CD4-positive, alpha-beta T cell treated with Interleukin-10 for 1 hour (primary cell): Measurements from ENCODE around the gene MAPK9.
"Not testable (repeated sequence)": the region's sequence is repeated elsewhere in the genome, so short reads cannot be mapped to it uniquely, and the experiment has no call there.

Source experiments
- DNase-seq: peaks from one replicate; pipeline ENCODE4 v3.0.0-alpha.2; 2020

Gene MAPK9

DNA sequence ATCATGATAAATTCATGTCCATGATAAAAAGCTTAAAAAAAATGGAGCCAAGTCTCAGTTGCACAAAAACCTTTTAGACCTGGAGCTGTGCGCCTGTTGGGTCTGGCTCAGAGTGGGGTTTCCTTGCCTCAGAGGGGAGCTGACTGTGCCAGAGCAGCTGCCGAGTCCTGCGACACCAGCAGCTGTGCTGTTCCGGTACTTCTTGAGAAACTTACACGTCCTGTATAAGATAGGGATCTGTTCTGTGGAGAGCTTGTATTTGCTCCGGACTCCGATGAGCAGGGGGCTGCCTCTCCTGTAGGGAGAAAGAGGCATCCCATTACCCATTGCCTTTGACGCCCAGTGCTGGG is 32.7 kb upstream of the MAPK9 start:
- no peak for DNase-seq

DNA sequence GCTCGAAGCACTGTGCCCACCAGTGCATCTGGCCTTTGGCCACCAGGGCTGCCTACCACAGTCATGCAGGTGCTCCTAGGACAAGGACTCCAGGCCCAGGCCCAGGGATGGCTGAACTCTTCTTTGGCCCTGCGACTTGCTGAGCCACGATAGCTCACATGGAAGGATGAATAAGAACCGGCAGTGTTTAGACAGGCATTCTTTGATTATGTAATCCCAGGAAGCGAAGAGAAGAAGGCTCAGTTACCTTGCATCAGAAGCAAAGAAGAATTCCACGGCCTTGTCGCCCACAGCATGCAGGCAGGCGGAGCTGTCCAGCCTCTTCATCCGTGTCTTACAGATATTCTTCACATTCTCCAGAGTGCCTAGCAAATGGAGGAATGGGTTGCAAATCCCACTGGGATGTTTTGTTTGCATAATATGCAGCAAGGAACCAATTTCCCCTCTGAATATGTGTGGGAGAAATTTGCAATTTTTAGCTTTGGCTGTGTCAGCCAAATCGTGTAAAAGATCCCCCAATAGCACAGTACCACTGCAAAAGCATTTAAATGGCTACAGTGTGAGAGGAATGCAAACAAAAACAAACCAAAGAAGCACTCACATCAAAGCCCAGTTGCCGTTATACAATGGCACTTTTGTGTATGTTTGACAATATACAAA is 32.2 kb upstream of the MAPK9 start:
- no peak for DNase-seq

- DNase-seq: no peak
These were observed 31.3 kb upstream of the MAPK9 start for GRCh38 chr5:180323160-180323559.

DNA sequence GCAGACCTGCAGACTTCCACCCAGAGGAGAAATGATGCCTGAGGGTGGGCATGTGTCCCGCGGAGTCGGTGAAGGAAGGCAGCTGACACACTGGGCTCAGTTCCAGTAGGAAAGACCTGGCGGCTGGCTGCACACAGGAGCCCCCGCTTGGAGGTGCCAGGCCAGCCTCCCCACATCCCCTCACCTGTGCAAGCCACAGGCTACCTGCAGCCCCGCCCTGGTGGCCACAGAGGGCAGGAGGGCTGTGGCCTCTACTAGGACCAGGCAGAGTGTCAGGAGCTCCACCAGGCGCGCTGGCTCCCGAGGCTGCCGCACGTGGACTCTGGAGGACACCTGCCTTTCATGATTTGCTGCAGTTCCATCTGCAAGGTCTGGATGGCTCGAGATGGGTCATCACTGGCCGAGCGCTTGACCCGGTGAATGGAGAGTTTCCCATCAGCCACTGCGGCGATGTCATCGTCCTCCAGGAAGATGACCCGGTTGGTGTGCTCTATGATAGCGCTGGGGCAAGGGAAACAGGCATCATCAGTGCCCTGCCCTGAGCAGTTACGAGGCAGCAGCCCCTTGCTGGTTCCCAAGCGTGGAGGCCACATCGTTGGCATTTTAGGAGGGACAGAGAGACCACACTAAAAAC is 26.7 kb upstream of the MAPK9 start:
- DNase-seq: no peak

- DNase-seq: no peak
These were observed 24.7 kb upstream of the MAPK9 start for GRCh38 chr5:180316586-180316985.

GRCh38 chr5:180315762-180316212 is 23.9 kb upstream of the MAPK9 start:
- peak; percentile 76 for DNase-seq

DNA sequence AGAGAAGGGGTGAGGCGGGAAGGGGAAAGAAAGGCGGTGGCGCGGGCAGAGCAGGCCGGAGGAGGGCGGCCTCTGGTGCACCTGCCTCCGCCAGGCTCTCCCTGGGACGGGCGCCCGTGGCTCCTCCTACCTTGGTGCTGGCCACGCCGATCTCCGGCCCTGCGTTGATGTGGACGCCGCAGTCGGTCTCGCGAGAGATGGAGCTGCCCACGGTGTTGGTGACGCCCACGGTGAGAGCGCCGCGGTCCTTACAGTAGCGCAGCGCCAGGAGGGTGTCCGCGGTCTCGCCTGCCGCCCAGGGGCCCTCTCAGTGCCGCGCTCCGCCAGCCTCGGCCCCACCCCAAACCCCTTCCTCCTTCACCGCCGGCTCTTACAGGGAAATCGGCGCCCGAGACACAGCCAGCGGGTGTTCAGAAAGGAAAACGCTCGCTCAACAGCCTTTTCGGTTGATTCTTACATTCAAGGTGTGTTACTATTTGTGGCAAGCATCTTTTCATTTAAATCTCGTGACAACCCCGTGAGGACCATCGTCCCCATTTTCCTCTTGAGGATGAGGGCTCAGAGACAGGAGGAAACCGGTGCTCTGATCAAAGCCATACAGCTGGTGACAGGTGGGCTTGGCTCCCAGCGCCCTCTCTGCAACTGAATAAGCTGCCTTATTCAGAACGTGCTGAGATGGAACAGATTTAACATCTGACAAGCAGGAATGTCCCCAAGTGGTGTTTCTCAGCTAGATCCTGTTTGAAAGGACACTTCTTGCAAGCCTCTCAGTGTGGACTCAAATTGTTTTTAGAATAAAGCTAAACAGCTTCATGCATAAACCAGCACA is 22.0 kb upstream of the MAPK9 start:
- peak; percentile 48 for DNase-seq

GRCh38 chr5:180311216-180311615 is 19.3 kb upstream of the MAPK9 start:
- no peak for DNase-seq

GRCh38 chr5:180306796-180307195 is 14.9 kb upstream of the MAPK9 start:
- DNase-seq: no peak

DNA sequence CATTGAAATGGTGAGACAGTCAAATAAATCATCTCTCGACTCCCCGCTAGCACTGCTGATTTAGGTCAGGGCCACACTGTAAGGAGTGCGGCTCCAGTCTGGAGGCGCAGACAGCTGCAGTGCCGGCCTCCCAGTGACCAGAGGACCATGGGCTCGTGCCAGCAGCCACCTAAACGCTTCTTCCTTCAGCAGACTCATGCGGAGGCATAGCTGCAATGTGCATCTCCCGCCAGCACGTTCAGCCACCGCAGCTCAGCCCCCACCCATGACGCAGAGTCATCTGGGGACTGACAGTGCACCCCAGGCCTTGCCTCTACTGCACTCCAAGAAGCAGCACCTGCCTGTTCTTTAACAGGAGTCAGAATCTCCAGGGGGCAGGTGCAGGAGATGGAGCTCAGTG is 13.6 kb upstream of the MAPK9 start:
- DNase-seq: no peak

- no peak for DNase-seq
These were observed 12.8 kb upstream of the MAPK9 start for GRCh38 chr5:180304431-180305375.

DNA sequence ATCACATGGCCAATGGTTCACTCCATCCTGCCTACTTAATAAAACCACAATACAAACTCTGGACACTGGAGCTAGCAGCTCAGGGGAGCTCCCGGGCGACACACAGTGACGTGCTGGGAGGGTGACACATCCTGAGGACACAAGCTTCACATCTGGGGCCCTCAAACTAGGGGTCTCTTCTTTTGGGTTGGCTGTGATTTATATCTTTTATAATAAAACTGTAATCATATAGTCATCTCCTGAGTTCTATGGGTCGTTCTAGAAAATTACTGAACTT is 12.1 kb upstream of the MAPK9 start:
- DNase-seq: no peak

DNA sequence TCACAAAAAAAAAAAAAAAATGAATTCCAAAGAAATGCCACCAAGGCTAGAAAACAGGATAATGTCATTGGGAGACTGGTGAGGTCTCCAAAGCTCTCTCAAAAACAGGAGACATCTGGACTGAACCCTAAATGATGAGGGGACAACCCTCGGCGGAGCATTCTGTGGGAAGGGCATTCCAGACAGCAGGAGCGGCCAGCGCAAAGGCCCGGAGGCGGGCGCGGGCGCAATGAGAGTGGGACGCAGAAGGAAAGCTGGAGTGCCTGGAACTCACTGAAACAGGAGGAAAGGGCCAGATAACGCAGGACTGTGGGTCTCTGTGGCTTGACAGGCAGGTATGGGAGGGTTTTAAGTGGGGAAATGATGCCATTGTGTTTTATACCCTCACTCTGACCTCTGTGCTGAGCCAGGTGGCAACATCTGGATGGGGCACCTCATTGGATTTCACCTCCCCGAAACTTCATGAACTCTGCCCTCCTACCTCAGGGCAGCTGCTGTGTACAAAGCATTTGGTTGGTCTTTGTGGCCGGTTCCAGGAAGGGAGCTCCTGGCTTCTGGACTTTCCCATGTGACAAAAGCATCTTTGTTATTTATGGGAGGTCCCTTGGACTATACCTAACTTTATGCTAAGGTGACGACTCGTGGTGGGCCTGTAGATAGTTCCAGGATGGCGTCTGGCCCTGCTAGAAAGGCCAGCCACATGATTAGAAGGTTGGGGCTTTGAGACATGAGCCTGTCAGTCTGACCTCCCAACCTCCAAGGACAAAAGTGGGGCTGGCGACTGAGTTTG is 11.5 kb upstream of the MAPK9 start:
- no peak for DNase-seq

GRCh38 chr5:180302256-180302655 is 10.4 kb upstream of the MAPK9 start:
- no peak for DNase-seq

GRCh38 chr5:180301253-180301652 is 9.4 kb upstream of the MAPK9 start:
- no peak for DNase-seq

DNA sequence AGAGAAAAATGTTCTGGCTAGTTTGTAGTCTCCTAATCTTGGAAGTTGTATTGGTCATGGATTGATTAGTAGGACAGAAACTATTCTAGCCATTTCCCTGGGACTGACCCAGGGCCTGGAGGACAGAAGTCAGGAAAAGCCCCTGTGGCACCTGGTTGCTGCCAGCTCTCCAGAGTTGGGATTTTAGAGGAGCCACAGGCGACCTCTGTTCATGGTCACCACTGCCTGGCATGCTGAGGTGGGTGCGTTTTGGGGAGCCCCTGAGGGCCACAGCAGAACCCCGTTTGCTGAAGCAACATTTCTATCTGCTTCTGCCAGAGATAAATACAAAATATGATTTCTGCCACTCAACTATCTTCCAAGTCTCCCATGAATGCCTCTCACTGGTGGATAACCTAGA is 7.6 kb upstream of the MAPK9 start:
- DNase-seq: no peak

- DNase-seq: not testable (repeated sequence)
These were observed 7.1 kb upstream of the MAPK9 start for GRCh38 chr5:180299014-180299413.

GRCh38 chr5:180297587-180298282 is 5.9 kb upstream of the MAPK9 start:
- DNase-seq: no peak

DNA sequence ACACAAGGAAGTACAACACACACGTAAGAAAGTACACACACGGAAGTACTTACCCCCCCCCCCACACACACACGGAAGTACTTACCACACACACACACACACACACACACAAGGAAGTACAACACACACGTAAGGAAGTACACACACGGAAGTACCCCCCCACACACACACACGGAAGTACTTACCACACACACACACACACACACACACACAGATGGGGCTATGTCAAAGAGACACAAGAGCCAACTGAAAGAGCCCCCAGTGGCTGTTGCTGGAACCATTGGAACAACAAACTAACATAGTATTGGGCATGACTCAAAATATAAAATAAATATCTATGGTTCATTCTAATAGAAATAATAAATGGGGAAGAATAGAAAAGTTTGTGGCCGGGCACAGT is 4.9 kb upstream of the MAPK9 start:
- no peak for DNase-seq

GRCh38 chr5:180294913-180295555 is 3.2 kb upstream of the MAPK9 start:
- no peak for DNase-seq

DNA sequence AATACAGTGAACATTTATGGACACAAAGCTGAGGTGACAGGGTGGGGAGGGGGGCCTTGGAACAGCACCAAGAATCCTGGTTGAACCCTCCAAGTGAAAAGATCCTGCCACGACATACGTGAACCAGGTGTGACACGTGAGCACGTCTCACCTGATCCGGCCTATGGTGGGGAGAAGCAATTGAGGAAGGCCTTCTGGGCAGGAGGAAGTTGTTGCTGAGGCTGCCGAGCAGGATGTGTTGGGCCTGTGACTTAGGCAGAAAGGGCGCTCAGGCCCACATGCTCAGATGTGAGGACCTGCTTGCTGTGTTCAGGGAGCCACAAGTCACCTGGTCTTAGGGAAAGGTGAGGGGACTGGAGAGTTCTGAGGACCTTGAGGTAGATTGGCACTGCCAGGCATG is 2.5 kb upstream of the MAPK9 start:
- no peak for DNase-seq
